Stimulated activated CD4-positive, alpha-beta T cell treated with anti-CD3 and anti-CD28 coated beads, Interleukin-15, amount 100 ng/mL, for 48 hours (primary cell): Measurements from ENCODE around the gene BRIX1.
"Not testable (repeated sequence)": the region's sequence is repeated elsewhere in the genome, so short reads cannot be mapped to it uniquely, and the experiment has no call there.

Source experiments
- DNase-seq, 2 donors: peaks; one replicate each; pipeline ENCODE4 v3.0.0-alpha.2; 2020; ENCODE audit warnings: low read depth in 2 of 2

The BRIX1 gene

GRCh38 chr5:34914671-34915138, 806 bp upstream of the BRIX1 start:
- DNase-seq: no peak

GRCh38 chr5:34915856-34916192, 313 bp downstream of the BRIX1 start:
- no peak for DNase-seq

- no peak for DNase-seq
Observed at GRCh38 chr5:34916518-34916917, 1.0 kb downstream of the BRIX1 start.

- no peak for DNase-seq
Observed at GRCh38 chr5:34918025-34918424, 2.5 kb downstream of the BRIX1 start.

- DNase-seq: no peak
Observed at GRCh38 chr5:34919077-34919476, 3.6 kb downstream of the BRIX1 start.

GRCh38 chr5:34923256-34923655, 7.7 kb downstream of the BRIX1 start:
- DNase-seq: not testable (repeated sequence)

GRCh38 chr5:34923694-34924461, 8.4 kb downstream of the BRIX1 start:
- peak in 1 of 2 donors; percentile 15 for DNase-seq

- no peak for DNase-seq
Observed at GRCh38 chr5:34924462-34924765, 8.9 kb downstream of the BRIX1 start.

GRCh38 chr5:34926318-34926888, 10.9 kb downstream of the BRIX1 start:
- DNase-seq: no peak

- no peak for DNase-seq
Observed at GRCh38 chr5:34927785-34928184, 12.3 kb downstream of the BRIX1 start.

GRCh38 chr5:34928267-34928666, 12.8 kb downstream of the BRIX1 start:
- DNase-seq: no peak

- peak; percentile 96 to 99 for DNase-seq
Observed at GRCh38 chr5:34929134-34929719, 13.7 kb downstream of the BRIX1 start, which contains the start of gene DNAJC21. Gene DNAJC21, plus strand, starts transcription at chr5:34929559. Its CDS starts 261 bp downstream, at chr5:34929820.

GRCh38 chr5:34929720-34930461, 14.4 kb downstream of the BRIX1 start:
- peak; percentile 72 to 76 for DNase-seq

- no peak for DNase-seq
Observed at GRCh38 chr5:34930462-34930844, 14.9 kb downstream of the BRIX1 start.

GRCh38 chr5:34930870-34931269, 15.4 kb downstream of the BRIX1 start:
- no peak for DNase-seq

GRCh38 chr5:34932947-34933346, 17.4 kb downstream of the BRIX1 start:
- DNase-seq: no peak

- DNase-seq: no peak
Observed at GRCh38 chr5:34941936-34942335, 26.4 kb downstream of the BRIX1 start.

- DNase-seq: no peak
Observed at GRCh38 chr5:34944044-34944443, 28.5 kb downstream of the BRIX1 start.

- no peak for DNase-seq
Observed at GRCh38 chr5:34944460-34945047, 29.0 kb downstream of the BRIX1 start.

GRCh38 chr5:34957321-34957720, 41.8 kb downstream of the BRIX1 start:
- DNase-seq: no peak

GRCh38 chr5:34957857-34958690, 42.6 kb downstream of the BRIX1 start:
- DNase-seq: peak in 1 of 2 donors; percentile 2
